Measurements from ENCODE around the gene SEMA7A. TPM values are rescaled to one million over a fixed set of nuclear protein-coding genes. Genes with fewer than 3 reads are reported as not detected.

The SEMA7A gene
- total and polyA plus RNA-seq, 2 donors from 2014 or later: 2.8 to 3.6 TPM

DNA sequence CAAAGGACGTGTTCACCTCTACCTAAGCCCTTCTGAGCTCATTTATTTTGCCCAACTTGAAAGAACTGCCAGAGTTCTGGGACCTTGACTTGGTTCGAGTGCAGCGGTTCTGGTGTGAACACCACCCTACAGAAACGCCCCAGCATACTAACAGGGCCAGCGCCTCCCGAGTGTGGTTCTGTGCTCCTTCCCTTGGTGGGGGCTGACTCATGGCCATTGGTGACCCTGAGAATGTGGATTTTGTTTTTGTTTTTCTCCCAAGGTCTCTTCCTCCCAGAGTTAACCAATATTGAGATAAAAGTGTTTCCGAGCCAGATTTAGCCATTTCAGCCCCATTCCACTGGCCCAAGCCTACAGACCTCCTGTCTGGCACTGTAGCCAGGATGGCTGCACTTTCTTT lies 27.9 kb downstream of the SEMA7A start:
- H3K27ac ChIP-seq (ENCODE audit: low read depth in 2 of 2, low read length in 2 of 2): no peak overlapping the region
- DNase-seq (no peak), FAIRE-seq (no peak)
- H3K36me3 ChIP-seq (ENCODE audit: control insufficient read depth in 2 of 3, insufficient read depth in 3 of 3, low read length in 3 of 3): no peaks in the 10 kb centered on the region
- H3K4me1 ChIP-seq (ENCODE audit: control insufficient read depth in 2 of 3, insufficient read depth in 2 of 3, low read depth in 1 of 3, low read length in 3 of 3): peaks cover 0 to 5% (median 4%) of the 10 kb centered on the region in 3 donors
- H3K4me3 ChIP-seq (ENCODE audit: low read length in 3 of 3): no peak overlapping the region
- intact Hi-C loops (cut with DNase I): no loop called here
- H3K9ac ChIP-seq (ENCODE audit: low read length in 3 of 3): no peak overlapping the region
- no peaks in the 10 kb centered on the region for H3K27me3 ChIP-seq (ENCODE audit: control insufficient read depth, insufficient read depth, low read length)
- TF ChIP-seq, protein P1, sequence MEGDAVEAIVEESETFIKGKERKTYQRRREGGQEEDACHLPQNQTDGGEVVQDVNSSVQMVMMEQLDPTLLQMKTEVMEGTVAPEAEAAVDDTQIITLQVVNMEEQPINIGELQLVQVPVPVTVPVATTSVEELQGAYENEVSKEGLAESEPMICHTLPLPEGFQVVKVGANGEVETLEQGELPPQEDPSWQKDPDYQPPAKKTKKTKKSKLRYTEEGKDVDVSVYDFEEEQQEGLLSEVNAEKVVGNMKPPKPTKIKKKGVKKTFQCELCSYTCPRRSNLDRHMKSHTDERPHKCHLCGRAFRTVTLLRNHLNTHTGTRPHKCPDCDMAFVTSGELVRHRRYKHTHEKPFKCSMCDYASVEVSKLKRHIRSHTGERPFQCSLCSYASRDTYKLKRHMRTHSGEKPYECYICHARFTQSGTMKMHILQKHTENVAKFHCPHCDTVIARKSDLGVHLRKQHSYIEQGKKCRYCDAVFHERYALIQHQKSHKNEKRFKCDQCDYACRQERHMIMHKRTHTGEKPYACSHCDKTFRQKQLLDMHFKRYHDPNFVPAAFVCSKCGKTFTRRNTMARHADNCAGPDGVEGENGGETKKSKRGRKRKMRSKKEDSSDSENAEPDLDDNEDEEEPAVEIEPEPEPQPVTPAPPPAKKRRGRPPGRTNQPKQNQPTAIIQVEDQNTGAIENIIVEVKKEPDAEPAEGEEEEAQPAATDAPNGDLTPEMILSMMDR (IDR thresholded peaks at IDR 0.05; ENCODE audit: borderline replicate concordance, extremely low read depth, insufficient read depth): no peak
- no peaks in the 10 kb centered on the region for H3K9me3 ChIP-seq (ENCODE audit: control insufficient read depth in 2 of 3, insufficient read depth in 1 of 3, low read length in 3 of 3)

GRCh38 chr15:74403991-74404563 lies 29.7 kb downstream of the SEMA7A start:
- TF ChIP-seq, protein P1 (IDR thresholded peaks at IDR 0.05; ENCODE audit: borderline replicate concordance, extremely low read depth, insufficient read depth): no peak
- Histone ChIP-seq H3K27ac (ENCODE audit: low read depth in 2 of 2, low read length in 2 of 2) (no peak overlapping the region), H3K4me1 (ENCODE audit: control insufficient read depth in 2 of 3, insufficient read depth in 2 of 3, low read depth in 1 of 3, low read length in 3 of 3) (peaks cover 0 to 5% (median 4%) of the 10 kb centered on the region in 3 donors), H3K36me3 (ENCODE audit: control insufficient read depth in 2 of 3, insufficient read depth in 3 of 3, low read length in 3 of 3) (no peaks in the 10 kb centered on the region), H3K27me3 (ENCODE audit: control insufficient read depth, insufficient read depth, low read length) (no peaks in the 10 kb centered on the region), H3K4me3 (ENCODE audit: low read length in 3 of 3) (no peak overlapping the region), H3K9me3 (ENCODE audit: control insufficient read depth in 2 of 3, insufficient read depth in 1 of 3, low read length in 3 of 3) (no peaks in the 10 kb centered on the region), H3K9ac (ENCODE audit: low read length in 3 of 3) (no peak overlapping the region)
- peak in 3 of 5 donors; percentile 50 to 70 (median 50) for DNase-seq
- intact Hi-C loops (cut with DNase I): no loop called here
- no peak for FAIRE-seq

DNA sequence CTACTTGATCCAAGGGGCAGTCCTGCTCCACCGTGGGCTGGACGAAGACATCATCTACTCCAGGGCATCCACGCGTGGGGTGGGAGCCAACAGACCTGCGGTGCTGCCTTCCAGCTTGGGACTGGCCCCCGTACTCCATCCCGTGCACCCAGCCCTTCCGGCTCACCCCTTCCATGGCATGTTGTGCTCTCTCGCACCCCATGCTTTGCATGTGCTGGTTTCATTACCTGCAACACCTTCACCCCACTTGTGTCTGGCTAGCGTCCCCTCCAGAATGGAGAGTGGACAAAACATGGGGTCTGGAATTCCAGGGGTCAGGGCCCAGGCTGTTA lies 30.2 kb downstream of the SEMA7A start:
- Histone ChIP-seq H3K4me1 (ENCODE audit: control insufficient read depth in 2 of 3, insufficient read depth in 2 of 3, low read depth in 1 of 3, low read length in 3 of 3) (peaks cover 0 to 5% (median 4%) of the 10 kb centered on the region in 3 donors), H3K9me3 (ENCODE audit: control insufficient read depth in 2 of 3, insufficient read depth in 1 of 3, low read length in 3 of 3) (no peaks in the 10 kb centered on the region), H3K4me3 (ENCODE audit: low read length in 3 of 3) (no peak overlapping the region), H3K36me3 (ENCODE audit: control insufficient read depth in 2 of 3, insufficient read depth in 3 of 3, low read length in 3 of 3) (no peaks in the 10 kb centered on the region), H3K9ac (ENCODE audit: low read length in 3 of 3) (no peak overlapping the region), H3K27ac (ENCODE audit: low read depth in 2 of 2, low read length in 2 of 2) (no peak overlapping the region), H3K27me3 (ENCODE audit: control insufficient read depth, insufficient read depth, low read length) (no peaks in the 10 kb centered on the region)
- intact Hi-C loops (cut with DNase I): no loop called here
- FAIRE-seq (no peak), DNase-seq (no peak)
- TF ChIP-seq, protein P1 (IDR thresholded peaks at IDR 0.05; ENCODE audit: borderline replicate concordance, extremely low read depth, insufficient read depth): no peak

Measured in kidney (tissue), 14 donors.